ENCODE results near the gene TRRAP.

GRCh38 chr7:99027241-99027640 lies 148.9 kb downstream of the TRRAP start:
- TF ChIP-seq POLR2A (IDR thresholded peaks at IDR 0.05): no peak
- TF ChIP-seq, protein P1, sequence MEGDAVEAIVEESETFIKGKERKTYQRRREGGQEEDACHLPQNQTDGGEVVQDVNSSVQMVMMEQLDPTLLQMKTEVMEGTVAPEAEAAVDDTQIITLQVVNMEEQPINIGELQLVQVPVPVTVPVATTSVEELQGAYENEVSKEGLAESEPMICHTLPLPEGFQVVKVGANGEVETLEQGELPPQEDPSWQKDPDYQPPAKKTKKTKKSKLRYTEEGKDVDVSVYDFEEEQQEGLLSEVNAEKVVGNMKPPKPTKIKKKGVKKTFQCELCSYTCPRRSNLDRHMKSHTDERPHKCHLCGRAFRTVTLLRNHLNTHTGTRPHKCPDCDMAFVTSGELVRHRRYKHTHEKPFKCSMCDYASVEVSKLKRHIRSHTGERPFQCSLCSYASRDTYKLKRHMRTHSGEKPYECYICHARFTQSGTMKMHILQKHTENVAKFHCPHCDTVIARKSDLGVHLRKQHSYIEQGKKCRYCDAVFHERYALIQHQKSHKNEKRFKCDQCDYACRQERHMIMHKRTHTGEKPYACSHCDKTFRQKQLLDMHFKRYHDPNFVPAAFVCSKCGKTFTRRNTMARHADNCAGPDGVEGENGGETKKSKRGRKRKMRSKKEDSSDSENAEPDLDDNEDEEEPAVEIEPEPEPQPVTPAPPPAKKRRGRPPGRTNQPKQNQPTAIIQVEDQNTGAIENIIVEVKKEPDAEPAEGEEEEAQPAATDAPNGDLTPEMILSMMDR (IDR thresholded peaks at IDR 0.05): no peak

Measured in esophagus squamous epithelium (tissue), 4 donors.